SK-N-SH (cell line): ENCODE data around the gene ATP7B. TPM values are rescaled to one million over a fixed set of nuclear protein-coding genes. Genes with fewer than 3 reads are reported as not detected.

ENCODE experiments used
- CTCF ChIA-PET: fragments of 300-600, 350-600 bp; formaldehyde crosslinking; extraction: SDS; loops from one replicate; lab custom pipeline; 2021; lab: Yijun Ruan, JAX
- POLR2A ChIA-PET: fragments of 350-600 bp; sonication (Branson Sonifier 250); formaldehyde crosslinking; extraction: SDS; loops from one replicate; lab custom pipeline; 2020; ENCODE audit warnings: antibody characterized with exemption, inconsistent platforms; lab: Yijun Ruan, JAX
- DNase-seq: peaks from one replicate; pipeline ENCODE4 v3.0.0; 2012
- H2AFZ ChIP-seq: fragments of 200-600 bp; sonication (generic); 2 replicates; pipeline ENCODE4 v1.8.1; 2016; ENCODE audit warnings: antibody characterized with exemption, mild to moderate bottlenecking, low read depth
- H3F3A ChIP-seq: fragments of 200-600 bp; sonication (generic); replicated peaks from 2 replicates; pipeline ENCODE3; 2016; ENCODE audit warnings: antibody characterized with exemption, mild to moderate bottlenecking; ENCODE audit not compliant: insufficient read depth
- H3K27ac ChIP-seq, 2 experiments: fragments of 200-500 bp in 1 of 2; fragments of 200-600 bp in 1 of 2; sonication (Bioruptor generic) in 1 of 2; sonication (generic), shearing (Covaris generic) in 1 of 2; 2 replicates each; pipeline versions ENCODE4 v1.5.1 to v1.6.1; 2014 to 2016; ENCODE audit warnings: low read depth in 2 of 2, inconsistent platforms in 1 of 2, low read length in 1 of 2, mild to moderate bottlenecking in 1 of 2, mixed read lengths in 1 of 2
- H3K27me3 ChIP-seq: fragments of 200-600 bp; sonication (generic), shearing (Covaris generic); 2 replicates; pipeline ENCODE4 v1.6.1; 2016; ENCODE audit warnings: mixed run types; ENCODE audit not compliant: insufficient read depth
- H3K36me3 ChIP-seq, 2 experiments: fragments of 200-500 bp in 1 of 2; fragments of 200-600 bp in 1 of 2; sonication (Bioruptor generic) in 1 of 2; sonication (generic) in 1 of 2; replicated peaks in 1 of 2; 2 replicates each; pipeline versions ENCODE3 to v1.5.1; 2014 to 2016; ENCODE audit warnings: low read length in 1 of 2, mild to moderate bottlenecking in 1 of 2; ENCODE audit not compliant: insufficient read depth in 2 of 2, control insufficient read depth in 1 of 2
- H3K4me1 ChIP-seq, 2 experiments: fragments of 200-500 bp in 1 of 2; fragments of 200-600 bp in 1 of 2; sonication (Bioruptor generic) in 1 of 2; sonication (generic), shearing (Covaris generic) in 1 of 2; 2 replicates each; pipeline versions ENCODE4 v1.5.1 to v1.6.1; 2014 to 2016; ENCODE audit warnings: low read depth in 1 of 2, low read length in 1 of 2, mixed run types in 1 of 2; ENCODE audit not compliant: insufficient read depth in 2 of 2, control insufficient read depth in 1 of 2
- H3K4me2 ChIP-seq: fragments of 200-600 bp; sonication (generic), shearing (Covaris generic); 2 replicates; pipeline ENCODE4 v1.6.1; 2017; ENCODE audit warnings: mixed run types
- H3K4me3 ChIP-seq, 2 experiments: fragments of 200-500 bp in 1 of 2; fragments of 200-600 bp in 1 of 2; sonication (Bioruptor generic) in 1 of 2; sonication (generic), shearing (Covaris generic) in 1 of 2; 2 replicates each; pipeline versions ENCODE4 v1.5.1 to v1.8.1; 2014 to 2016; ENCODE audit warnings: low read depth in 2 of 2, inconsistent platforms in 1 of 2, low read length in 1 of 2, mild to moderate bottlenecking in 1 of 2, mixed read lengths in 1 of 2, moderate library complexity in 1 of 2
- H3K79me2 ChIP-seq: fragments of 200-600 bp; sonication (generic); 2 replicates; pipeline ENCODE4 v1.8.1; 2017; ENCODE audit warnings: mild to moderate bottlenecking; ENCODE audit not compliant: insufficient read depth
- H3K9ac ChIP-seq: fragments of 200-600 bp; sonication (generic); 2 replicates; pipeline ENCODE4 v1.6.1; 2017; ENCODE audit warnings: mixed run types
- H3K9me2 ChIP-seq: fragments of 200-600 bp; sonication (generic); 2 replicates; pipeline ENCODE4 v1.6.1; 2017; ENCODE audit warnings: mixed run types
- H3K9me3 ChIP-seq: fragments of 200-600 bp; sonication (generic); 2 replicates; pipeline ENCODE4 v1.6.1; 2017; ENCODE audit warnings: mixed run types, mild to moderate bottlenecking, moderate library complexity
- H4K20me1 ChIP-seq: fragments of 200-600 bp; sonication (generic); 2 replicates; pipeline ENCODE4 v1.6.1; 2017; ENCODE audit warnings: mild to moderate bottlenecking, mixed run types; ENCODE audit not compliant: insufficient read depth
- CTCF ChIP-seq: fragments of 200-600 bp; sonication (generic); IDR thresholded peaks from 2 replicates; pipeline ENCODE4 v1.6.1; 2017; ENCODE audit warnings: antibody characterized with exemption, mild to moderate bottlenecking, moderate library complexity
- FOSL2 ChIP-seq: IDR thresholded peaks from 2 replicates; pipeline ENCODE4 v1.4.0; 2012; ENCODE audit warnings: low read depth, mild to moderate bottlenecking, moderate library complexity, borderline replicate concordance
- FOXJ3 ChIP-seq: sonication (generic); formaldehyde crosslinking; IDR thresholded peaks from 2 replicates; pipeline ENCODE4 v1.5.1; 2020; ENCODE audit warnings: mild to moderate bottlenecking, missing genetic modification reagents
- GABPA ChIP-seq: IDR thresholded peaks from 2 replicates; pipeline ENCODE4 v1.4.0; 2012; ENCODE audit warnings: low read depth, mild to moderate bottlenecking
- GATA2 ChIP-seq: sonication (generic); formaldehyde crosslinking; IDR thresholded peaks from 2 replicates; pipeline ENCODE4 v1.5.0; 2020; ENCODE audit warnings: mild to moderate bottlenecking, missing genetic modification reagents
- MEF2A ChIP-seq: IDR thresholded peaks from 2 replicates; pipeline ENCODE4 v1.4.0; 2012; ENCODE audit warnings: low read depth, borderline replicate concordance
- NRF1 ChIP-seq: IDR thresholded peaks from 2 replicates; pipeline ENCODE4 v1.6.1; 2012; ENCODE audit warnings: low read depth, mild to moderate bottlenecking, low read length
- POLR2AphosphoS5 ChIP-seq: IDR thresholded peaks from 2 replicates; pipeline ENCODE4 v1.6.1; 2012; ENCODE audit warnings: low read depth, low read length
- RCOR1 ChIP-seq: fragments of 150-350 bp; IDR thresholded peaks from 2 replicates; pipeline ENCODE4 v1.6.1; 2017; ENCODE audit warnings: antibody characterized with exemption, low read length
- REST ChIP-seq: IDR thresholded peaks from 2 replicates; pipeline ENCODE4 v1.6.1; 2012; ENCODE audit warnings: mild to moderate bottlenecking, low read depth, low read length, moderate library complexity
- SMC3 ChIP-seq: IDR thresholded peaks from 2 replicates; pipeline ENCODE4 v1.6.1; 2012; ENCODE audit warnings: low read depth, low read length, improper control_type of control experiment
- TAF1 ChIP-seq: IDR thresholded peaks from 2 replicates; pipeline ENCODE4 v1.6.1; 2012; ENCODE audit warnings: low read depth, mild to moderate bottlenecking, low read length, moderate library complexity, borderline replicate concordance
- YY1 ChIP-seq: IDR thresholded peaks from 2 replicates; pipeline ENCODE4 v1.4.0; 2012; ENCODE audit warnings: low read depth, mild to moderate bottlenecking
- ZBTB33 ChIP-seq: IDR thresholded peaks from 2 replicates; pipeline ENCODE4 v1.4.0; 2012; ENCODE audit warnings: low read depth, borderline replicate concordance
- WGBS: methylation state at CpG from one replicate; pipeline ENCODE4 v1.1.6; 2017; ENCODE audit warnings: low lambda C conversion rate; 5-methylcytosine and 5-hydroxymethylcytosine counted together
- polyA plus RNA-seq, 3 experiments: library from polyadenylated mRNA; depleted of rRNA; stranded (reverse); fragments of >200 nt; gene quantifications; 2 replicates each; pipeline ENCODE4 v1.2.3, GENCODE V29; 2012
- TF ChIP-seq, protein P1 (sequence below): fragments of 150-350 bp; IDR thresholded peaks from 2 replicates; pipeline ENCODE4 v1.6.1; 2016; ENCODE audit warnings: mild to moderate bottlenecking, low read depth, low read length

Gene ATP7B
- polyA plus RNA-seq, 1 of the 3 experiments (the other 2 are of a cell fraction) = 4.4 TPM

GRCh38 chr13:51976423-51976822, 34.8 kb downstream of the ATP7B start:
- no peaks in the 10 kb centered on the region for H3K27me3 ChIP-seq
- 0% methylated on average over 1 of the region's 1 CpG for WGBS
- ChIA-PET CTCF (interaction anchor here (1.0 to 1.3 kb wide), 2 partner anchors 17 to 81 kb away, joined by 3 to 4 read pairs; no protein-coding TSS in a partner anchor), POLR2A (interaction anchor here (0.6 kb wide), 1 partner anchor 183 kb away, joined by 3 read pairs; the partner anchor contains the start of gene NEK3)
- no peaks in the 10 kb centered on the region for H3K36me3 ChIP-seq
- peaks cover 3 to 4% of the 10 kb centered on the region in 2 experiments; a peak in 2 of 4 replicates for H3K4me1 ChIP-seq
- no peak overlapping the region for H2AFZ ChIP-seq
- no peaks in the 10 kb centered on the region for H3K9me3 ChIP-seq
- no peaks in the 10 kb centered on the region for H3K9me2 ChIP-seq
- H3K79me2 ChIP-seq = no peaks in the 10 kb centered on the region
- no peak overlapping the region for H3K4me3 ChIP-seq
- H4K20me1 ChIP-seq = no peaks in the 10 kb centered on the region
- H3K9ac ChIP-seq = no peak overlapping the region
- H3K4me2 ChIP-seq = no peak overlapping the region
- no peak for TF ChIP-seq RCOR1
- TF ChIP-seq YY1 = no peak
- TF ChIP-seq CTCF = no peak
- no peak for TF ChIP-seq MEF2A
- H3K27ac ChIP-seq = no peak overlapping the region
- H3F3A ChIP-seq = no peaks in the 10 kb centered on the region
- no peak for DNase-seq

GRCh38 chr13:51974482-51974881, 36.8 kb downstream of the ATP7B start:
- Histone ChIP-seq H3K27me3 (no peaks in the 10 kb centered on the region), H2AFZ (no peak overlapping the region), H3K4me1 (no peaks in the 10 kb centered on the region), H4K20me1 (no peaks in the 10 kb centered on the region), H3K4me2 (no peak overlapping the region), H3K9ac (no peak overlapping the region), H3K79me2 (no peaks in the 10 kb centered on the region), H3F3A (no peaks in the 10 kb centered on the region), H3K9me3 (no peaks in the 10 kb centered on the region), H3K4me3 (no peak overlapping the region), H3K27ac (no peak overlapping the region), H3K36me3 (no peaks in the 10 kb centered on the region), H3K9me2 (no peaks in the 10 kb centered on the region)
- TF ChIP-seq, protein P1, sequence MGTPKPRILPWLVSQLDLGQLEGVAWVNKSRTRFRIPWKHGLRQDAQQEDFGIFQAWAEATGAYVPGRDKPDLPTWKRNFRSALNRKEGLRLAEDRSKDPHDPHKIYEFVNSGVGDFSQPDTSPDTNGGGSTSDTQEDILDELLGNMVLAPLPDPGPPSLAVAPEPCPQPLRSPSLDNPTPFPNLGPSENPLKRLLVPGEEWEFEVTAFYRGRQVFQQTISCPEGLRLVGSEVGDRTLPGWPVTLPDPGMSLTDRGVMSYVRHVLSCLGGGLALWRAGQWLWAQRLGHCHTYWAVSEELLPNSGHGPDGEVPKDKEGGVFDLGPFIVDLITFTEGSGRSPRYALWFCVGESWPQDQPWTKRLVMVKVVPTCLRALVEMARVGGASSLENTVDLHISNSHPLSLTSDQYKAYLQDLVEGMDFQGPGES = no peak
- TF ChIP-seq REST (no peak), SMC3 (no peak), MEF2A (no peak), FOXJ3 (CRISPR knock-in tag) (no peak), NRF1 (no peak), TAF1 (no peak), YY1 (no peak), GATA2 (CRISPR knock-in tag) (no peak), FOSL2 (no peak), GABPA (no peak), POLR2AphosphoS5 (no peak), ZBTB33 (no peak)
- WGBS = 78% methylated on average over 6 of the region's 6 CpGs
- ChIA-PET POLR2A (no interaction called here), CTCF (interaction anchor here (1.5 kb wide), 1 partner anchor 27 kb away, joined by 9 read pairs; no protein-coding TSS in a partner anchor)
- no peak for DNase-seq
